WTC11 (cell line): Measurements from ENCODE around the gene ATP1B3. TPM values are rescaled to one million over a fixed set of nuclear protein-coding genes. Genes with fewer than 3 reads are reported as not detected.

Source experiments
- ATAC-seq: fragments of 200-7000 bp; cut with Tn5 transposase; 2 replicates; pipeline ENCODE4 v1.10.0; 2021; ENCODE audit warnings: mild to moderate bottlenecking, moderate library complexity
- CTCF ChIA-PET: fragments of 300-600 bp; sonication (Branson Sonifier 250); formaldehyde crosslinking; loops from one replicate; lab custom pipeline; 2021; ENCODE audit warnings: antibody characterized with exemption; lab: Charles Lee
- POLR2A ChIA-PET: fragments of 350-600 bp; sonication (Branson Sonifier 250); formaldehyde crosslinking; loops from one replicate; lab custom pipeline; 2021; ENCODE audit warnings: antibody characterized with exemption; lab: Charles Lee
- DNase-seq: peaks from one replicate; pipeline ENCODE4 v3.0.0; 2021; ENCODE audit warnings: low spot score
- H3K27ac Mint-ChIP-seq: 2 replicates; pipeline ENCODE4 v1.8.0; 2021; ENCODE audit warnings: mixed read lengths
- H3K27me3 Mint-ChIP-seq: 2 replicates; pipeline ENCODE4 v1.8.0; 2021; ENCODE audit warnings: low read depth, mild to moderate bottlenecking, moderate library complexity, mixed read lengths
- H3K36me3 Mint-ChIP-seq: 2 replicates; pipeline ENCODE4 v1.8.0; 2021; ENCODE audit warnings: mixed read lengths
- H3K4me1 Mint-ChIP-seq: 2 replicates; pipeline ENCODE4 v1.8.0; 2022; ENCODE audit warnings: mixed read lengths
- H3K4me3 Mint-ChIP-seq: 2 replicates; pipeline ENCODE4 v1.8.0; 2021; ENCODE audit warnings: mild to moderate bottlenecking, moderate library complexity, mixed read lengths
- H3K9me3 Mint-ChIP-seq: 2 replicates; pipeline ENCODE4 v1.8.0; 2021; ENCODE audit warnings: mixed read lengths
- CREB1 ChIP-seq: sonication (generic); formaldehyde crosslinking; IDR thresholded peaks from 2 replicates; pipeline ENCODE4 v1.8.0; 2023; ENCODE audit warnings: mild to moderate bottlenecking, missing genetic modification reagents
- E2F4 ChIP-seq: sonication (generic); formaldehyde crosslinking; IDR thresholded peaks from 2 replicates; pipeline ENCODE4 v1.8.1; 2022; ENCODE audit warnings: low read depth, mild to moderate bottlenecking, moderate library complexity, missing genetic modification reagents, borderline replicate concordance
- ELF4 ChIP-seq: sonication (generic); formaldehyde crosslinking; IDR thresholded peaks from 2 replicates; pipeline ENCODE4 v1.8.1; 2022; ENCODE audit warnings: low read depth, mild to moderate bottlenecking, moderate library complexity, missing genetic modification reagents
- ESRRA ChIP-seq: sonication (generic); formaldehyde crosslinking; IDR thresholded peaks from 2 replicates; pipeline ENCODE4 v1.8.1; 2022; ENCODE audit warnings: mild to moderate bottlenecking, missing genetic modification reagents, borderline replicate concordance
- GABPB1 ChIP-seq: sonication (generic); formaldehyde crosslinking; IDR thresholded peaks from 2 replicates; pipeline ENCODE4 v1.8.1; 2023; ENCODE audit warnings: mild to moderate bottlenecking, missing genetic modification reagents
- GRHL2 ChIP-seq: fragments of 250-450 bp; sonication (Bioruptor Pico); IDR thresholded peaks from 2 replicates; pipeline ENCODE4 v1.8.0; 2022; ENCODE audit warnings: mild to moderate bottlenecking, moderate library complexity; ENCODE audit not compliant: insufficient replicate concordance, severe bottlenecking
- KAT7 ChIP-seq: sonication (generic); formaldehyde crosslinking; IDR thresholded peaks from 2 replicates; pipeline ENCODE4 v1.8.1; 2023; ENCODE audit warnings: missing genetic modification reagents, mild to moderate bottlenecking, borderline replicate concordance
- MXD4 ChIP-seq: fragments of 250-450 bp; sonication (Bioruptor Pico); IDR thresholded peaks from 2 replicates; pipeline ENCODE4 v1.8.0; 2021; ENCODE audit warnings: mild to moderate bottlenecking, moderate library complexity, borderline replicate concordance
- NFATC4 ChIP-seq: fragments of 250-450 bp; sonication (Bioruptor Pico); IDR thresholded peaks from 2 replicates; pipeline ENCODE4 v1.9.0; 2021; ENCODE audit warnings: mild to moderate bottlenecking
- NR1H2 ChIP-seq: sonication (generic); formaldehyde crosslinking; IDR thresholded peaks from 2 replicates; pipeline ENCODE4 v1.9.0; 2021; ENCODE audit warnings: mild to moderate bottlenecking, moderate library complexity, missing genetic modification reagents
- NR3C1 ChIP-seq: sonication (generic); formaldehyde crosslinking; conservative IDR thresholded peaks from 2 replicates; pipeline ENCODE4 v1.8.1; 2023; ENCODE audit warnings: low read depth, mild to moderate bottlenecking, missing genetic modification reagents
- SMAD4 ChIP-seq: sonication (generic); formaldehyde crosslinking; IDR thresholded peaks from 2 replicates; pipeline ENCODE4 v1.8.0; 2022; ENCODE audit warnings: mild to moderate bottlenecking, missing genetic modification reagents
- SOX15 ChIP-seq: fragments of 250-450 bp; sonication (Bioruptor Pico); IDR thresholded peaks from 2 replicates; pipeline ENCODE4 v1.9.0; 2021; ENCODE audit warnings: mild to moderate bottlenecking
- TEAD4 ChIP-seq: sonication (generic); formaldehyde crosslinking; IDR thresholded peaks from 2 replicates; pipeline ENCODE4 v1.8.0; 2022; ENCODE audit warnings: mild to moderate bottlenecking, missing genetic modification reagents
- TP53 ChIP-seq: sonication (generic); formaldehyde crosslinking; IDR thresholded peaks from 2 replicates; pipeline ENCODE4 v1.8.1; 2023; ENCODE audit warnings: mild to moderate bottlenecking, missing genetic modification reagents
- ZBTB43 ChIP-seq: sonication (generic); formaldehyde crosslinking; IDR thresholded peaks from 2 replicates; pipeline ENCODE4 v1.8.1; 2023; ENCODE audit warnings: mild to moderate bottlenecking, missing genetic modification reagents
- ZNF138 ChIP-seq: sonication (generic); formaldehyde crosslinking; conservative IDR thresholded peaks from 2 replicates; pipeline ENCODE4 v1.8.1; 2022; ENCODE audit warnings: mild to moderate bottlenecking, moderate library complexity, missing genetic modification reagents
- ZNF263 ChIP-seq: sonication (generic); formaldehyde crosslinking; IDR thresholded peaks from 2 replicates; pipeline ENCODE4 v1.8.1; 2022; ENCODE audit warnings: low read depth, mild to moderate bottlenecking, moderate library complexity, missing genetic modification reagents
- ZNF281 ChIP-seq: sonication (generic); formaldehyde crosslinking; IDR thresholded peaks from 2 replicates; pipeline ENCODE4 v1.8.0; 2023; ENCODE audit warnings: mild to moderate bottlenecking, missing genetic modification reagents
- ZNF416 ChIP-seq: fragments of 250-450 bp; sonication (Bioruptor Pico); IDR thresholded peaks from 2 replicates; pipeline ENCODE4 v1.9.0; 2021; ENCODE audit warnings: mild to moderate bottlenecking, inconsistent platforms
- ZNF423 ChIP-seq: fragments of 250-450 bp; sonication (Bioruptor Pico); IDR thresholded peaks from 2 replicates; pipeline ENCODE4 v2.1.2; 2022; ENCODE audit warnings: mild to moderate bottlenecking, moderate library complexity
- ZNF532 ChIP-seq: fragments of 250-450 bp; sonication (Bioruptor Pico); IDR thresholded peaks from 2 replicates; pipeline ENCODE4 v1.9.0; 2021; ENCODE audit warnings: mild to moderate bottlenecking, borderline replicate concordance
- total RNA-seq: library from RNA; stranded (reverse); gene quantifications from 3 replicates; pipeline ENCODE4 v1.2.3, GENCODE V29; 2021

ATP1B3 gene
- total RNA-seq, 1 experiment from 2014 or later = 189 TPM

GRCh38 chr3:141963301-141963700, 86.9 kb downstream of the ATP1B3 start (continued):
- TF ChIP-seq ZNF423 (CRISPR knock-in tag) (no peak), NFATC4 (CRISPR knock-in tag) (no peak)
- TF ChIP-seq, all 79 proteins: peak for 0

- H3K27ac Mint-ChIP-seq = no peak overlapping the region
- H3K4me3 Mint-ChIP-seq = no peak overlapping the region
- H3K4me1 Mint-ChIP-seq = no peaks in the 10 kb centered on the region
- ATAC-seq (no peak), DNase-seq (no peak)
- ChIA-PET CTCF (no interaction called here), POLR2A (no interaction called here)
- TF ChIP-seq GRHL2 (no peak), CREB1 (CRISPR knock-in tag) (no peak), GABPB1 (CRISPR knock-in tag) (no peak), E2F4 (CRISPR knock-in tag) (no peak), ZNF138 (CRISPR knock-in tag) (no peak), ESRRA (CRISPR knock-in tag) (no peak), ZNF281 (CRISPR knock-in tag) (no peak), ELF4 (CRISPR knock-in tag) (no peak), MXD4 (CRISPR knock-in tag) (no peak), SMAD4 (no peak), TEAD4 (no peak), SOX15 (CRISPR knock-in tag) (no peak), ZNF416 (CRISPR knock-in tag) (no peak), NR3C1 (CRISPR knock-in tag) (no peak), TP53 (CRISPR knock-in tag) (no peak), ZNF532 (CRISPR knock-in tag) (no peak), ZBTB43 (no peak), KAT7 (CRISPR knock-in tag) (no peak), ZNF263 (no peak), NR1H2 (CRISPR knock-in tag) (no peak)
- peaks cover 44% of the 10 kb centered on the region for H3K36me3 Mint-ChIP-seq
- H3K9me3 Mint-ChIP-seq = no peaks in the 10 kb centered on the region
- H3K27me3 Mint-ChIP-seq = no peaks in the 10 kb centered on the region
These were observed 89.0 kb downstream of the ATP1B3 start for GRCh38 chr3:141965471-141965870.
